HG02852 (cell line): ENCODE results near the gene LRG1.
"Not testable (repeated sequence)": the region's sequence is repeated elsewhere in the genome, so short reads cannot be mapped to it uniquely, and the experiment has no call there.

ENCODE experiments used
- ATAC-seq: cut with Tn5 transposase; IDR thresholded peaks from one replicate; pipeline ENCODE4 v1.9.1; 2021; ENCODE audit warnings: mild to moderate bottlenecking, moderate library complexity; ENCODE audit not compliant: unreplicated experiment

Gene LRG1

DNA sequence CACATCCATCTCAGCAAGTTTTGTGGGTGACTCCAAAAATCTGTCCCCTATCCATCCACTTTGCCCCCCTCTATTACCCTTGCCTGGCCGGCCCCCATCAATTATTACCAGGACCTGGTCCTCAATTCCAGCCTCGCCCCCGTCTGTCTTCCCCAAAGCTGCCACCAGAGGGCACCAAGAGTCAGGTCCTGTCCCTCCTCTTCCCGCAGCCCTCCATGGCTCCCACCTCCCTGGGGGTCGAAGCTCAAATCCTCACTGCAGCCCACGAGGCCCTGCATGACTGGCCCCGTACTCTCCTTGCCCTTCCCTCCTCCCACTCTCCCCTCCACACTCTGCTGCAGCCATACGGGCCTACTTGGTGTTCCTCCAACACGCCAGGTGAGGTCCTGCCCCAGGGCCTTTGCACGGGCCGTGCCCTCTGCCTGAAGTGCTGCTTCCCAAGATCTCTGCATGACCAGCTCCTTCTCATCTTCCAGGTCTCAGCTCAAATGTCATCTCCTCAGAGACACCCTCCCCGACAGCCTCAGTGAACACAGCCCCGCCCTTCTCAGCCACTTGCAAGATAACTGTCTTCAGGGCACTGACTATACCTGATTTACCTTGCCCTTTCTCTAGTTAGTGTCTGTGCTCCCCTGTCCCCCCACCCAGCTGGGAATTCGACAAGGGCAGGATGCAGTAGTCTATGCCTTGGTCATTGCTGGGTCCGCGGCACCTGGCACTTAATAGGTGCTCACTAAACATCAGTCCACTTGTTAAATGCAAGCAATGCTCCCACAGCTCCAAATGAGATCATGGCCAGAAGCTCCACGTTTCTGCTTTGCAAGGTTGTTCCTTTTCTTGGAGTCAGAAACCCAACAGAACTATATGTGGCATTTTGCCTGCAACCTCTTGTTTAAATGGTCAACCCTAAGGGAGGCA, 36.4 kb upstream of the LRG1 start:
- no peak for ATAC-seq

DNA sequence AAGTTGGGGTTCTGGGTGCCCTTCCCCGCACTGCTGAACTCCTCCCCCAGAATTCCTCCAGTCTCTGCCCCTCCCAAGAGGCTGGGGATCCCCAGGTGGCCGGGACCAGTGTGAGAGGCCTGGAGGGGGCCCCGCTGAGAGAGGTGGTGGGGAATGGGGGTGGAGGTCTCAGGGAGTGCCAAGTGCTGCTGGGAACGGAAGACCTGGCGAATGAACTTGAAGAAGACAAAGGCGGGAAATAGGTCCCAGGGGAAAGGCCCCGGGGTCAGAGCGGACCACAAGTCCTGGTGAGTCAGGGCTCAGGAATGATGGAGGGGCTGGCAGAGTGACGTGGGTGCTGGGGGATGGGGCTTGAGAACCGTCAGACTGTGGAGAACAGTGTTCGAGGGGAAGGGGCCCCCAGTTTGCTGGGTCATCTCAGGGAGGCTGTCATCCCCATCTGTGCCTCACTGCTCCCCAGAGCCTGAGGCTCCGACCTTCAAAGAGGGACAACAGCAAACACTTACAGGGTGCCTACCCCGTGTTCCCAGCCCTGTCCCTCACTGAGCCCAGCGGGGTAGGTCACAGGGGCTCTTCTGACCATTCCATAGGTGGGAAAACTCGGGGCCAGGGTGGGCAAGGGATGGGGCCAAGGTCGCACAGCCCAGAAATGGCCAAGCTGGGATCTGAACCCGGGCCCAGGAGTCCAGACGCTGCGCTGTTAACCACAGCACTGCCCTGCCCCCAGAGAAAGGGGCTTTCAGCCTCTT, 35.6 kb upstream of the LRG1 start:
- ATAC-seq = no peak

DNA sequence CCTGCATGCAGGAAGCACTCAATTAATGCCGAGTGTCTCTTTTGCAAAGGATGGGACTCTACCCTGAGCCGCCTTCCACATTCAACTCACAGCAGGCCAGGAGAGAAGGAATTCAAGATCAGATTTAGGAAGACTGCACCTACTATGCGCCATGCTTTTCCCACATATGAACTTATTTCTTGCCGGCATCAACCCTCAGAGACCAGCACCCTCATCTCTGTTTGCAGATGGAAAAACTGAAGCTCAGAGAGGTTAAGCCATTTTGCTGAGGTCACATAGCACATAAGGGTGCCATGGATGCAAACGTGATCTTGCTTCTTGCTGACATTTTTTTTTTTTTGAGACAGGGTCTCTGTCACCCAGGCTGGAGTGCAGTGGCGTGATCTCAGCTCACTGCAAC, 33.8 kb upstream of the LRG1 start:
- no peak for ATAC-seq

DNA sequence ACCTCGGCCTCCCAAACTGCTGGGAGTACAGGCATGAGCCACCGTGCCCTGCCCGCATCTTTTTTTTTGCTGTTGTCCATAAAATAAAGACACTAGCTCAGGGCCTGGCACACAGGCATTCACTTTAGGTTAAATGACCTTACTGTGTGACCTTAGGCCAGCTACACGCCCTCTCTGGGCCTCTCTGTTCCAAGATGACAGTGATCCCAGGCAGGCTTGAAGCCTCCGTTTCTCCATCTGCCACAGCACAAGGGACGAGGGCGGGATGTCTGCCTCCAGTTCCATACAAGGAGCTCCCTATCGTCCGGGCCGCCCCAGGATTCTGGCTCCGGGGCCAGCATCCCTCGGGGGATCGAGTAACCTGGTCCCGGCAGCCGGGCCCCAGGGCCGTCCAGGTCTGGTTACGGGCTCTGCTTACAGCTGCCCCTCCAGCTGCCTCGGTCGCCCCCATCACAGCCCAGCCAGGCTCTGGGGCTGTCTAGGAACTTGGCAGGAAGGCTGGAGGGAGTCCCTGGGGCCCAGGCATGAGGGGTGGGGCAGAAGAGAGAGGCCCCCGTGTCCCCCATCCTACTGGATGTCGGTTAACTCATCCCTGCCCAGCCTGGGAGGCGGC, 31.6 kb upstream of the LRG1 start:
- no peak for ATAC-seq

DNA sequence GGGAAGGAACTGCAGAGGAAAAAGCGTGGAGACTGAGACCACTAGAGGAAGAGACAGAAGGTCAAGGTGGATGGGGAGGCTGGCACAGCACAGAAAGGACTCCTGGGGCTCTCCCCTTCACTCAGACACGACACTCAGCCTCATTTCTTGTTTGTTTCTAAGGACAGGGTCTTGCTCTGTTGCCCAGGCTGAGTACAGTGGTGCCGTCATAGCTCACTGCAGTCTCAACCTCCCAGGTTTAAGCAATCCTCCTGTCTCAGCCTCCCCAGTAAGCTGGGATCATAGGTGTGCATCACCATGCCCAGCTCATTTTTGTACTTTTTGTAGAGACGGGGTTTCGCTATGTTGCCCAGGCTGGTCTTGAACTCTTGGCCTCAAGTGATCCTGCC, 31.1 kb upstream of the LRG1 start:
- ATAC-seq = no peak

DNA sequence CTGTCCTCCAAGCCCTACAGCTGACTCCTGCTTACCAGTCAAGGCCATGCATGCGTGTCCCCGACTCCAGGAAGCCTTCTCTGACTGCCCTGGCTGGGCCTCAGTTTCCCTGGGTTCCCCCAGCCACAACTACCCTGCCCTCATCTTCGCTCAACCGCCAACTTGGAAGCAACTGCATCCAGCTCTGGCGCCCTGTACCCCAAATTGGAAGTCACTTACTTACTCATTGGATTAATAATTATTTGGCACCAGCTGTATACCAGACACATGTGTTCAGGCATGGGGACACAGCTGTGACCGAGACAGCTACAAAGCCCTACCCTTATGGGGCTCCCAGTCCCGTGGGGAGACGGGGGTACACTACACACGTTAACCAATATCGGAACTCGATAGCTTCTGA, 30.6 kb upstream of the LRG1 start:
- ATAC-seq = no peak

DNA sequence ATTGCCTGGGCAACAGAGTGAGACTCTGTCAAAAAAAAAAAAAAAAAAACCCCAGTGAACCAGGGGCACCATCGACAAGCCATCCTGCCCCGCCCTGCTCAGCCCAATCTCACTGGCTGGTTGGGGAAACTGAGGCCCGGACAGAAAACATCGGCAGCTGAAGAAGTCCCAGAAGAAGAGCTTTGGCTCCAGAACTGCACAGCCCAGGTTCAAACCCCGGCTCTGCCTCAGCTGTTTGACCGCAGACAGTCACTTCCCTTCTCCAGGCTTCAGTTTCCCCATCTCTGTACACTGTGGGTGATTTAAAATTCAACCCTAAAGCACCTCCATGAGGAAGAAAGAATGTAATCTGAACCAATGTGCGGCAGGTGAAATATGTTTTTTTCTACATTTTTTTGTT, 29.1 kb upstream of the LRG1 start:
- ATAC-seq = no peak

DNA sequence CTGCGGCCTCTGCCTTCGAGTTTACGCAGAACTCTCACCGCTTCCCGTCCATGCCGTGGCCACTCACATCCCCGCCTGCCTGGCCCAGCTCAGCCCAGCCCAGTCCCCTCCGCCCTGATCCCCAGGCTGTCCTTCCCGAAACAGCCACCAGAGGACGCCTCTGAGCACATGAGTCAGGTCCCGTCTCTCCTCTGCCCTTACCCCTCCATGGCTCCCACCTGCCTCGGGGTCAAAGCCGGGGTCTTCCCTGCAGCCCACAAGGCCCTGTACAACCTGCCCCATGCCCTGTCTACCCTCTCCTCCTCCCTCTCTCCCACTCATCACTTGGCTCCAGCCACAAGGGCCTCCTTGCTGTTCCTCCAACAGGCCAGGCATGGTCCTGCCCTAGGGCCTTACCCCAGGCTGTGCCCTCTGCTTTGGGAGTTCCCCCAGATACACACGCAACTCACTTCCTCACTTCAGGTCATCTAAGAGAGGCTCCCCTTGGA, 27.8 kb upstream of the LRG1 start:
- no peak for ATAC-seq

DNA sequence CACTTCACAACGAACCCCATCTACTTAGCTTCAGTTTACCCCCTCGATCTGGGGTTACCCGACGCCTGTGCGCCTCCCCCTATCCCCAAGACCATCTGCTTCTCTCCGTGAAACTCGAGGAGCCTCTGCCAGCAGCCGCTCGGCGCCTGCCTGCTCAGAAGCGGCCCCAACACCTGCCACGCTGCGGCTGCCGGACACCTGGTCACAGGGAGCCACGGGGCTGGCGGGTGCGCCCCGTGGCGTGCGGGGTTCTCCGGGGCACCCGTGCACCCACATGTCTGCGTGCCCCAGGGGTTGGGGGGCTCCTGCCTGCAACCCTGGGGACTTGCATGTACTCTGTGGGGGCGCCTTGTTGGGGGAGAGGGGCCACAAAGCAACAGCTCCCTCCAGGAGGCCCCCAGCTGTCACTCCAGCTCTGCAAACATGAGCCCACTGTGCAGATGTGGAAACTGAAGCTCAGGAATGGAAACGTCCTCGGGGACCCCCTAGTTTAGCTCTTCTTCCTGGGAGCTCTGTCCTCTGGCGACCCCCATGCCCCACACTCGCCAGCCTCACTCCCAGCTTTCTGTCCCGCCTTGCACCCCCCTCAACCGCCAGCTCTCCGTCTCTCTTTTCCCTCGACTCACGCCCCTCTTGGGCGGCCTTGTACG, 26.7 kb upstream of the LRG1 start:
- no peak for ATAC-seq

DNA sequence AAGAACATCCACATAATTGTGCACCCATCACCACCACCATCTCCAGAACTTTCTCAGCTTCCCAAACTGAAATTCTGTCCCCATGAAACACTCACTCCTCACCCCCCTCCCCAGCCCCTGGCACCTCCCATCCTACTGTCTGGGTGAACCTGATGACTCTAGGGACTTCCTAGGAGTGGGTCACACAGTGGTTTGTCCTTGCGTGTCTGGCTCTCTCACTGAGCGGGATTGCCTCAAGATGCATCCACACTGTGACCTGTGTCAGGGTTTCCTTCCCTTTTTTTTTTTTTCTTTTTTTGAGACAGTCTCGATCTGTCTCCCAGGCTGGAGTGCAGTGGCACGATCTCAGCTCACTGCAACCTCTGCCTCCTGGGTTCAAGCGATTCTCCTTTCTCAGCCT, 23.7 kb upstream of the LRG1 start:
- ATAC-seq = not testable (repeated sequence)

DNA sequence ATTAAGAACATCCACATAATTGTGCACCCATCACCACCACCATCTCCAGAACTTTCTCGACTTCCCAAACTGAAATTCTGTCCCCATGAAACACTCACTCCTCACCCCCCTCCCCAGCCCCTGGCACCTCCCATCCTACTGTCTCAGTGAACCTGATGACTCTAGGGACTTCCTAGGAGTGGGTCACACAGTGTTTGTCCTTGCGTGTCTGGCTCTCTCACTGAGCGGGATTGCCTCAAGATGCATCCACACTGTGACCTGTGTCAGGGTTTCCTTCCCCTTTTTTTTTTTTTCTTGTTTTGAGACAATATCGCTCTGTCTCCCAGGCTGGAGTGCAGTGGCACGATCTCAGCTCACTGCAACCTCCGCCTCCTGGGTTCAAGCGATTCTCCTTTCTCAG, 22.2 kb upstream of the LRG1 start:
- ATAC-seq = not testable (repeated sequence)

DNA sequence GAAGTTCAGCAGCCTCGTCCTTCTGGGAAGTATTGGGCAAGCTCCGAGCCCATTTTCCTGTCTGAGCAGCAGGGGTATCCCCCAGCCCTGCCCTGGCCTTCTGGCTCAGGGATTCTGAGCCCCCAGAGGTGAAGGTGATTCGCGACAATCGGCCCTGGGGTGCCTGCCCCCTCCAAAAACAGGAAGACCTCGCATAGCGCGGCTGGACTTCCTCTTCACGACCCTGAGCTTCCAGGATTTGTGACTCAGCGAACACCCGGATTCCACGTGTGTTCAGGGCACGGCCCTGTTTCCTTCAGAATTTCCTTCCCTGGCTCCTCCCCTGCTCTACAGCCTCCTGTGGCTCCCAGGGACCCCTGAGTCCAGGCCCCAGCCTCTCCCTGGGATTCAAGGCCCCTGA, 19.7 kb upstream of the LRG1 start, which contains the start of gene SEMA6B:
Gene SEMA6B (minus strand): TSS at position 116 of the 400 bp plus-strand sequence. CDS start 1,227 bp downstream, outside the sequence.
- ATAC-seq = no peak

DNA sequence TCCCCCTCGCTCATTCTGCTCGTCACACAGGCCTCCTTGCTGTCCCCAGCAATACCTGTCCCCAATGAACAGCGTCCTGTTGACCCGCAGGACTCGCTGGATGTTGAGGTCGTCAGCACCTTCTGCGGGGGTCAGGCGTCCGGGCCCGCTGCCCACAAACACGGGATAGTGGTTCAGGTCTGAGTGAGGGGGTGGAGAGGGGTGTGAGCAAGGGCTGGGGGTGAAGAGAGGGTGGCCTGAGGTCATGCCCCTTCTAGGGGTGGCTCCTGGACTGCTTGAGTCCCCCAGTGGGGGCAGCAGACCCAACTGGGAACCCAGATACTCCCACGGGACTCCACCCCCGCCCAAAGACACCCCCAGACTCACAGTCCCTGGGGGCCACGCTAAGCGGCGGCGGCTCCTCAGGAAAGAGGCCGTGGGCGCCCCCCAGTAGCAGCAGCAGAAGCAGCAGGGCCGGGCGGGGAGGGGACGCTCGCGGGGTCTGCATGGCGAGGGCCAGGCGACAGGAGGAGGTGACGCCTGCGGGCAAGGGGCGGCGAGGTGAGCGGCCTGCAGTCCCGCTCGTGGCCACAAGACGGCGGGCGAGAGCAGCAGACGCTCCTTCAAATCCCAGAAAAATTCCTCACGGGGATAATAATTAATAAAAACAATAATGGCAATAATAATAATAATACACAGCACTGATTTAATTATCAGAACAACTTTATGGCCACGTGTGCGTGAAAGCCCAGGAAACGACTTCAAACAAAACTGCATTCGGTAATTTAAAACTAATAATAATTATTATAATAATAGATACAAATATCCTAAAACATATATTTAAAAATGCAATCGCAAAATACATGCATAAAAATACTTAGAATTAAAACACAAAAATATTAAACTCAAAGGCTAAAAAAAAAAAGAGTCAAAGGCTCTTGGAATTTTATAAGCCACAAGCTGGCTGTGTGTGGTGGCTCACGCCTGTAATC, 18.4 kb upstream of the LRG1 start:
- no peak for ATAC-seq

DNA sequence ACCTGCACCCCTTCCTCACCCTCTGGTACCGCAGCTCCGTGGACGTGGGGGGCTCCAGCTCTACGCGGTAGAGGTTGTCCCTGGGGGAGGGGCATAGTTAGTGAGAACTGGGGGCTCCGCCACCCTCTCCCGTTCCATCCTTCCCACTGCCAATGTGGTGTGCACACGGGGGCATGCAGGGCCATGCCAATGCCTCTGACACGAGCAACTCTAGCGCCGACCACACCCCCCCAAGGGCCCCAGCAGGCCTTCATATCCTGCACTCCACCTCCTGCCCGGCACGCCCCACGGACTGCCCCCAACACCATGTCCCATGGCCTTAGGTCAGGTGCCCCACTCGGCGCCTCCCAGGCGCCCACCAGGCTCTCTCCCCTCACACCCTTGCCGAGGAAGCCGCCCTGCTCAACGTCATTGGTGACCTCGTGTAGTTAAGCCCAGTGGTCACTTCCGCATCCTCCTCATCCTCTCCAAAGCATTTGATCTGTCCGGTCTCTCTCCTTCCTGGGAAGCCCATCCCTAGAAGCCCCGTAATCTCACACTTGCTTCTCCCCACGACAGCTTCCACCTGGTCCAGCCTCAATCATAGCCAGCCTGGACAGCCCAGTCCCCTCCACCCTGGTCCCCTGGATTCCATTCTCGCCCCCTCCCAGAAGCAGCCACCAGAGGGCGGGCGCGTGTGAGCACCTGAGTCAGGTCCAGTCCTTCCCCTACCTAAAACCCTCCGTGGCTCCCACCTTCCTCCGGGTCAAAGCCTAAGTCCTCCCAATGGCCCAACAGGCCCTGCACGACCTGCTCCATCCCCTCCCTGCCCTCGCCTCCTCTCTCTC, 17.5 kb upstream of the LRG1 start:
- no peak for ATAC-seq

DNA sequence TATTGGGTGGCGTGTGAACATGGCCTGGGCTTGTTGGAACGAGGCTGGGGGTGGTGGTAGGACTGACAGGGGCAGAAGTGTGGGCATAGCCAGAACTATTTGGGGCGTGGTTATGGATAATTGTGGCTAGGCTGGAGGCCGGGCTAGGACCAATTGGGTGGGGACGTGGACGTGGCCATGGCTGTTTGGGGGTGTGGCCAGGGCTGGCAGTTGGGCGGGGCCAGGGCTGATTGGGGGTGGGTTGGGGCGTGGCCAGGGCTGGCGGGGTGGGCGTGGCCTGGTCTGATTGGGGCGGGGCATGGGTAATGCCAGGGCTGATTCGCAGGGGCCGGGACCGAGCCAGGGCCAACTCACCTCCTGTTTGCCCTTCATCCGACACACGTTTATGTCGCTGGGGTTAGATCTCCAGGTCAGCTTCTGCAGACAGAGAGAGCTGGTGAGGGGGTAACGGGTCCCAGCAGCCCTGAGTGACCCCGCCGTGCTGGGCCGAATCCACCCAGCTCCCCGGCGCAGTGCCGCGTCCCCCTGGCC, 16.8 kb upstream of the LRG1 start:
- no peak for ATAC-seq

DNA sequence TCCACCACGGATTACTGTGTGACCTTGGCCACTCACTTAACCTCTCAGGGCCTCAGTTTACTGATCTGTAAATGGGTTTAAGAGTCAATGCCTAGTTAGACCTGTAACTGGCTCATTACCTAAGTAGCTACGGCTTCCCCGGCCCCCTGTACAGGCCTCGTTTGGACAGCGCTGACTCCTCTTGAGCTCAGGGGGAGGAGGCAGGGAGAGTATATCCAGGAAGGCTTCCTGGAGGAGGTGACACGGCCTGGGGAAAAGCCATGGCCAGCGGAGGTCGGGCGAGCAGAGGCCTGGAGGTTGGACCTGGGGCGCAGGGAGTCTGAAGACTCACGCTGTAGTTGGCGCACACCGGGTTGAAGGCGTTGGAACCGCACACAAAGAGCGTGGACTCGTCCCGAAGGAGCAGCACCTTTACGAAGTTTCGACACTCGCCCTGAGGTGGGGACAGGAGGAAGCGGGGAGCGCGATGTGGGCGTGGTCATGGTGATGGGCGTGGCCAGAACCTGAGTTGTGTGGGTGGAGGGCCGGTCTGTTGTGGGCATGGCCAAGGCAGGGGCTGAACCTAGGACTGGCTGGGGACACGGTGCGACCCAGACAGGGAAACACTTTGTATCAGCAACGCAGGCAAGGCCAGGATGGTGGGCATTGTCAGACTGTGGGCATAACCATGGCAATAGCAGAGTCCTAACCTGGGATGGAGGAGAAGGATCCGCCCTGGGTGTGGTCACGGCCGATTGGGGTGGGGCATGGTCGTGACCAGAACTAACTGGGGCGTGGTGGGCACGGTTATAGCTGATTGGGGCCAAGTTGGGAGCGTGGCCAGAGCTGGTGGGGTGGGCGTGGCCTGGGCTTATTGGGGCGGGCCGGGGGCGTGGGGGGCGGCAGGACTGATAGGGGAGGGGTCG, 16.1 kb upstream of the LRG1 start:
- no peak for ATAC-seq

DNA sequence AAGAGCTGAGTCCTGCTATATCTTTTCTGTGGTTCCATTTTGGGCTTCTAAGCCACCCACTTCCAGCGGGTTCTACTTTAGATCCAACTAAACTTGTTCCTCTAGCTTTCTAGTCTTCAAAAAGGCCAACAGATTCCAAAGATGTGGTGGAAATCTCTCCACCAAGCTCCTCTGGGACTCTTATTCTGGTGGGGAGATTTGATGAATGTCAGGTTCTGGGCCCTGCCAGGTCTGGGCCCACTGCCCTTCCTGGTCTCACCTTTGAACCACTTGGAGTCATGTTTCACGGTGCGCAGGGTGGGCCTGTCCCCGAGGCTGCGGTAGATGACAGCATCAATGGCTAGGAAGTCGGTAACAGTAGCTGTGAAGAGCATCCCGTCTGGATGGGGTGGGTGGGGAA, 14.9 kb upstream of the LRG1 start:
- no peak for ATAC-seq

DNA sequence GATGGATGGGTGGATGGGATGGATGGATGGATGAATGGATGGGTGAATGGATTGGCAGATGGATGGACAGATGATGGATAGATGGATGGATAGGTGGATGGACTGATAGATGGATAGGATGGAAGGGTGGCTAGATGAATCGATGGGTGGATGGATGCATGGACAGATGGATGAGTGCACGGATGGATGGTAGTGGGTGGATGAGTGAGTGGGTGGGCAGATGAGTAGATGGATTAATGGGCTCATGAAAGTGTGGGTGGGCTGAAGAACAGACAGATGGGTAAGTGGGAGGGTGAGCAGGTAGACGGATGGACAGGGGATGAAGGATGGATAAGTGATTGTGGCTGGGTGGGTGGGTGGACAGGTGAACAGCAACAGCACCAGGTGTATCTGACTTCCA, 13.9 kb upstream of the LRG1 start:
- ATAC-seq = no peak
